Measurements from ENCODE around the gene METAP1.
"Not testable (repeated sequence)": the region's sequence is repeated elsewhere in the genome, so short reads cannot be mapped to it uniquely, and the experiment has no call there.

The METAP1 gene

GRCh38 chr4:98976716-98977115, 18.8 kb upstream of the METAP1 start:
- Histone ChIP-seq H3K27ac (ENCODE audit: low read length) (no peak overlapping the region), H3K9ac (ENCODE audit: low read length) (no peak overlapping the region), H4K20me1 (ENCODE audit: insufficient read depth, low read length) (no peaks in the 10 kb centered on the region), H3K36me3 (replicated peaks; ENCODE audit: insufficient read depth, low read length) (no peaks in the 10 kb centered on the region), H2AFZ (ENCODE audit: low read length) (no peak overlapping the region), H3K4me2 (ENCODE audit: low read depth, low read length) (no peak overlapping the region), H3K4me3 (ENCODE audit: low read length) (no peak overlapping the region), H3F3A (ENCODE audit: insufficient read depth, low read length) (no peaks in the 10 kb centered on the region), H3K9me2 (replicated peaks; ENCODE audit: insufficient read depth, low read length) (no peaks in the 10 kb centered on the region), H3K79me2 (ENCODE audit: low read length) (no peaks in the 10 kb centered on the region), H3K4me1 (ENCODE audit: low read length) (no peaks in the 10 kb centered on the region), H3K27me3 (replicated peaks; ENCODE audit: insufficient read depth, low read length) (no peaks in the 10 kb centered on the region), H3K9me3 (replicated peaks; ENCODE audit: insufficient read depth, low read length) (no peaks in the 10 kb centered on the region)
- no peak for DNase-seq
- TF ChIP-seq CTCF (IDR thresholded peaks at IDR 0.05; ENCODE audit: low read length) (no peak), EZH2 (optimal IDR thresholded peaks at IDR 0.05; ENCODE audit: low read depth, low read length) (no peak), EZH2phosphoT487 (IDR thresholded peaks at IDR 0.05; ENCODE audit: low read length) (no peak)

GRCh38 chr4:98977557-98977956, 18.0 kb upstream of the METAP1 start:
- Histone ChIP-seq H3F3A (ENCODE audit: insufficient read depth, low read length) (no peaks in the 10 kb centered on the region), H3K27ac (ENCODE audit: low read length) (no peak overlapping the region), H3K4me3 (ENCODE audit: low read length) (no peak overlapping the region), H3K27me3 (replicated peaks; ENCODE audit: insufficient read depth, low read length) (no peaks in the 10 kb centered on the region), H3K36me3 (replicated peaks; ENCODE audit: insufficient read depth, low read length) (no peaks in the 10 kb centered on the region), H3K9ac (ENCODE audit: low read length) (no peak overlapping the region), H3K9me2 (replicated peaks; ENCODE audit: insufficient read depth, low read length) (no peaks in the 10 kb centered on the region), H4K20me1 (ENCODE audit: insufficient read depth, low read length) (no peaks in the 10 kb centered on the region), H3K4me2 (ENCODE audit: low read depth, low read length) (no peak overlapping the region), H3K4me1 (ENCODE audit: low read length) (no peaks in the 10 kb centered on the region), H3K79me2 (ENCODE audit: low read length) (no peaks in the 10 kb centered on the region), H3K9me3 (replicated peaks; ENCODE audit: insufficient read depth, low read length) (no peaks in the 10 kb centered on the region), H2AFZ (ENCODE audit: low read length) (no peak overlapping the region)
- TF ChIP-seq CTCF (IDR thresholded peaks at IDR 0.05; ENCODE audit: low read length) (no peak), EZH2phosphoT487 (IDR thresholded peaks at IDR 0.05; ENCODE audit: low read length) (no peak), EZH2 (optimal IDR thresholded peaks at IDR 0.05; ENCODE audit: low read depth, low read length) (no peak)
- no peak for DNase-seq

- TF ChIP-seq CTCF (IDR thresholded peaks at IDR 0.05; ENCODE audit: low read length) (no peak), EZH2phosphoT487 (IDR thresholded peaks at IDR 0.05; ENCODE audit: low read length) (no peak), EZH2 (optimal IDR thresholded peaks at IDR 0.05; ENCODE audit: low read depth, low read length) (no peak)
- Histone ChIP-seq H3K9me2 (replicated peaks; ENCODE audit: insufficient read depth, low read length) (no peaks in the 10 kb centered on the region), H3K4me3 (ENCODE audit: low read length) (no peak overlapping the region)
Measured at GRCh38 chr4:98987720-98988119, 7.8 kb upstream of the METAP1 start.

GRCh38 chr4:98992835-98993234, 2.7 kb upstream of the METAP1 start:
- H3K9me3 ChIP-seq (replicated peaks; ENCODE audit: insufficient read depth, low read length); H3K9ac ChIP-seq (ENCODE audit: low read length); H2AFZ ChIP-seq (ENCODE audit: low read length): not testable (repeated sequence)

More at GRCh38 chr4:98987720-98988119, 7.8 kb upstream of the METAP1 start:
- Histone ChIP-seq H3K36me3 (replicated peaks; ENCODE audit: insufficient read depth, low read length) (no peaks in the 10 kb centered on the region), H3F3A (ENCODE audit: insufficient read depth, low read length) (no peaks in the 10 kb centered on the region), H3K9me3 (replicated peaks; ENCODE audit: insufficient read depth, low read length) (no peaks in the 10 kb centered on the region), H3K4me2 (ENCODE audit: low read depth, low read length) (no peak overlapping the region), H3K4me1 (ENCODE audit: low read length) (no peaks in the 10 kb centered on the region), H3K27ac (ENCODE audit: low read length) (no peak overlapping the region), H3K79me2 (ENCODE audit: low read length) (no peaks in the 10 kb centered on the region), H2AFZ (ENCODE audit: low read length) (no peak overlapping the region), H3K9ac (ENCODE audit: low read length) (no peak overlapping the region), H3K27me3 (replicated peaks; ENCODE audit: insufficient read depth, low read length) (no peaks in the 10 kb centered on the region), H4K20me1 (ENCODE audit: insufficient read depth, low read length) (no peaks in the 10 kb centered on the region)
- no peak for DNase-seq

More at GRCh38 chr4:98992835-98993234, 2.7 kb upstream of the METAP1 start:
- H3K9me2 ChIP-seq (replicated peaks; ENCODE audit: insufficient read depth, low read length); H3K27me3 ChIP-seq (replicated peaks; ENCODE audit: insufficient read depth, low read length); H3F3A ChIP-seq (ENCODE audit: insufficient read depth, low read length); H3K36me3 ChIP-seq (replicated peaks; ENCODE audit: insufficient read depth, low read length); H3K27ac ChIP-seq (ENCODE audit: low read length); DNase-seq; H3K4me3 ChIP-seq (ENCODE audit: low read length); H3K4me2 ChIP-seq (ENCODE audit: low read depth, low read length); H4K20me1 ChIP-seq (ENCODE audit: insufficient read depth, low read length): not testable (repeated sequence)
- Histone ChIP-seq H3K4me1 (ENCODE audit: low read length) (peaks cover 11% of the 10 kb centered on the region; the same call in 1 of the 2 replicates), H3K79me2 (ENCODE audit: low read length) (peaks cover 22% of the 10 kb centered on the region)
